BLaER1 (cell line): ENCODE measurements around the gene ARVCF.

Experiments used
- H3K27ac ChIP-seq: shearing (Covaris generic); formaldehyde crosslinking; 2 replicates; pipeline ENCODE4 v1.8.1; 2022
- H3K27me3 ChIP-seq: shearing (Covaris generic); formaldehyde crosslinking; 2 replicates; pipeline ENCODE4 v1.8.1; 2022
- H3K36me3 ChIP-seq: shearing (Covaris generic); formaldehyde crosslinking; 2 replicates; pipeline ENCODE4 v1.8.1; 2022
- H3K4me1 ChIP-seq: shearing (Covaris generic); formaldehyde crosslinking; 2 replicates; pipeline ENCODE4 v1.8.1; 2022
- H3K4me2 ChIP-seq: shearing (Covaris generic); formaldehyde crosslinking; 2 replicates; pipeline ENCODE4 v1.8.1; 2022
- H3K4me3 ChIP-seq: shearing (Covaris generic); formaldehyde crosslinking; 2 replicates; pipeline ENCODE4 v1.8.1; 2022
- H3K9ac ChIP-seq: shearing (Covaris generic); formaldehyde crosslinking; 2 replicates; pipeline ENCODE4 v1.8.1; 2022
- H3K9me3 ChIP-seq: shearing (Covaris generic); formaldehyde crosslinking; 2 replicates; pipeline ENCODE4 v1.8.1; 2022
- H4K20me1 ChIP-seq: shearing (Covaris generic); formaldehyde crosslinking; 2 replicates; pipeline ENCODE4 v1.8.1; 2022
- Cebpa-rat ChIP-seq: shearing (Covaris generic); IDR thresholded peaks from 2 replicates; pipeline ENCODE4 v1.8.1; 2022

Gene ARVCF

DNA sequence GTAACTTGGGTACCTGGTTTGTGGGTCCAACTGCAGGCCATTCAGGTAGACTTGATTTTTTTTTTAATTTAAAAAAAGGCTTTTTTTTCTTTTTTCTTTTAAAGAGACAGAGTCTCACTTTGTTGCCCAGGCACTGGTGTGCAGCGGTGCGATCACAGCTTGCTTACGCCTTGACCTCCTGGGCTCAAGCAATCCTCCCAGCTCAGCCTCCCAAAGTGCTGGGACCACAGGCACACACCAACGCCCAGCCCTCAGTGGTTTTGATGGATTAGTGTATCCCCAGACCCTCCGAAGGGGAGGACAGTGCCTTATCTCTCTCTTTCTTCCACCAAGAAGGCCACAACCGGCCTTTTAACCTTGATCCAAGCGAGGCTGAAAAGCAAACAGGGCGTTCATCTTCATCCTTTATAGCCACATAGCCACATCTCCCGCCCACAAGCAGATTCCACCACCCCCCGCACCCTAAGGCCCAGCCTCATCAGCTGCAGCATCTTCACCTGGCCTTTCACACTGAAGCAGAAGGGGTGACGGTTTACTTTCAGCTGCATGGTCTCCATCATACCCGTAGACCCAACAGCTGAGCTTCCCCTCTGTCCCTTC lies 92.6 kb downstream of the ARVCF start:
- Histone ChIP-seq H3K27me3 (no peaks in the 10 kb centered on the region), H3K4me2 (no peak overlapping the region), H4K20me1 (no peaks in the 10 kb centered on the region), H3K9ac (no peak overlapping the region), H3K9me3 (no peaks in the 10 kb centered on the region), H3K4me3 (no peak overlapping the region), H3K4me1 (no peaks in the 10 kb centered on the region), H3K36me3 (peaks cover 17% of the 10 kb centered on the region; the same call in 1 of the 2 replicates), H3K27ac (no peak overlapping the region)
- no peak for TF ChIP-seq Cebpa-rat

GRCh38 chr22:19921544-19922081 lies 95.0 kb downstream of the ARVCF start:
- no peaks in the 10 kb centered on the region for H4K20me1 ChIP-seq
- no peak overlapping the region for H3K4me2 ChIP-seq
- H3K4me3 ChIP-seq: no peak overlapping the region
- no peaks in the 10 kb centered on the region for H3K9me3 ChIP-seq
- no peak for TF ChIP-seq Cebpa-rat
- H3K9ac ChIP-seq: no peak overlapping the region
- H3K27me3 ChIP-seq: no peaks in the 10 kb centered on the region
- H3K36me3 ChIP-seq: peaks cover 38% of the 10 kb centered on the region
- no peak overlapping the region for H3K27ac ChIP-seq
- H3K4me1 ChIP-seq: peaks cover 11% of the 10 kb centered on the region
